ENCODE measurements around the gene MASP1. TPM values are rescaled to one million over a fixed set of nuclear protein-coding genes. Genes with fewer than 3 reads are reported as not detected.

MASP1 gene
- total RNA-seq, 1 experiment from 2014 or later, result not detected

- H3K27me3 ChIP-seq (ENCODE audit: insufficient read depth, low read length), result no peaks in the 10 kb centered on the region
- DNase-seq (ENCODE audit: low read depth, low spot score) (no peak), ATAC-seq (no peak)
- H3K4me1 ChIP-seq (ENCODE audit: control insufficient read depth in 1 of 2, insufficient read depth in 2 of 2, low read length in 2 of 2), result peaks cover 0 to 5% of the 10 kb centered on the region in 2 experiments; a peak in 1 of 4 replicates
- H3K9me2 ChIP-seq (ENCODE audit: insufficient read depth), result no peaks in the 10 kb centered on the region
- no peaks in the 10 kb centered on the region for H3K36me3 ChIP-seq (ENCODE audit: control insufficient read depth in 1 of 2, insufficient read depth in 2 of 2, low read length in 2 of 2)
- ChIA-PET RAD21 (ENCODE audit: low non-redundant PET in 1 of 2, low total read pairs in 2 of 2, uncharacterized antibody in 2 of 2, unreplicated experiment in 2 of 2) (no interaction called here), POLR2A (no interaction called here), CTCF (interaction anchor here (1.1 to 1.6 kb wide), 3 partner anchors 10 to 469 kb away, joined by 3 to 6 read pairs (median 5); no protein-coding TSS in a partner anchor)
- H3K4me2 ChIP-seq (ENCODE audit: low read length), result no peak overlapping the region
- intact Hi-C loops (cut with micrococcal nuclease), result no loop called here
- TF ChIP-seq SRF (IDR thresholded peaks at IDR 0.05; ENCODE audit: low read depth) (no peak), JUND (IDR thresholded peaks at IDR 0.05) (no peak), ELF1 (IDR thresholded peaks at IDR 0.05; ENCODE audit: borderline replicate concordance, low read depth) (no peak), EGR1 (IDR thresholded peaks at IDR 0.05; ENCODE audit: low read depth) (no peak), ZFX (IDR thresholded peaks at IDR 0.05) (no peak), YY1 (IDR thresholded peaks at IDR 0.05; ENCODE audit: extremely low read depth, insufficient replicate concordance, low read depth, low read length) (no peak), TCF7L2 (IDR thresholded peaks at IDR 0.05; ENCODE audit: borderline replicate concordance, extremely low read depth, insufficient read depth, insufficient read length) (no peak), SIN3A (IDR thresholded peaks at IDR 0.05; ENCODE audit: low read depth) (no peak), ZBTB33 (IDR thresholded peaks at IDR 0.05; ENCODE audit: extremely low read depth, insufficient replicate concordance, low read length) (no peak), POLR2A (IDR thresholded peaks at IDR 0.05; ENCODE audit: borderline replicate concordance, extremely low read depth, insufficient read depth, insufficient read length) (no peak), CTCF (IDR thresholded peaks at IDR 0.05 in 2 of 3, conservative IDR thresholded peaks at IDR 0.05 in 1 of 3; ENCODE audit: borderline replicate concordance in 1 of 3, insufficient read depth in 1 of 3, low read depth in 2 of 3, low read length in 2 of 3) (no peak)
- no peaks in the 10 kb centered on the region for H4K20me1 ChIP-seq (ENCODE audit: insufficient read depth)
- no peaks in the 10 kb centered on the region for H3K79me2 ChIP-seq (ENCODE audit: insufficient read depth, low read length)
- H3K4me3 ChIP-seq (replicated peaks in 1 of 2; ENCODE audit: low read depth in 1 of 2, low read length in 2 of 2), result no peak overlapping the region
- no peak overlapping the region for H2AFZ ChIP-seq (ENCODE audit: low read depth, low read length, poor library complexity, severe bottlenecking)
- no peak overlapping the region for H3K9ac ChIP-seq (ENCODE audit: low read length)
- no peak overlapping the region for H3K27ac ChIP-seq (ENCODE audit: low read depth, low read length)
- no peaks in the 10 kb centered on the region for H3K9me3 ChIP-seq (ENCODE audit: control insufficient read depth in 1 of 2, insufficient read depth in 1 of 2, low read depth in 1 of 2, low read length in 2 of 2)
- BruUV-seq (replicated peaks), result no TSS peak
Measured at GRCh38 chr3:187210545-187211327, 80.8 kb downstream of the MASP1 start.
